ENCODE data around the gene CSF3R.
"Not testable (repeated sequence)": the region's sequence is repeated elsewhere in the genome, so short reads cannot be mapped to it uniquely, and the experiment has no call there.

The CSF3R gene

GRCh38 chr1:36479505-36480051, 3.1 kb downstream of the CSF3R start:
- no peaks in the 10 kb centered on the region for H3K4me1 ChIP-seq (ENCODE audit: control insufficient read depth in 1 of 2, insufficient read depth in 2 of 2, low read length in 2 of 2)
- no peak overlapping the region for H3K4me3 ChIP-seq (ENCODE audit: low read depth in 1 of 2, low read length in 2 of 2)
- no peaks in the 10 kb centered on the region for H3K27me3 ChIP-seq (ENCODE audit: low read depth, low read length)
- no peak overlapping the region for H3K27ac ChIP-seq (ENCODE audit: low read length)
- no peaks in the 10 kb centered on the region for H3K36me3 ChIP-seq (ENCODE audit: control insufficient read depth in 1 of 2, insufficient read depth in 2 of 2, low read length in 2 of 2)
- H3K9me3 ChIP-seq (ENCODE audit: control insufficient read depth in 1 of 2, low read length in 2 of 2), result no peaks in the 10 kb centered on the region

- not testable (repeated sequence) for H3K4me1 ChIP-seq (ENCODE audit: control insufficient read depth in 1 of 2, insufficient read depth in 2 of 2, low read length in 2 of 2)
Observed at GRCh38 chr1:36477615-36478014, 5.1 kb downstream of the CSF3R start.

GRCh38 chr1:36476945-36477344, 5.8 kb downstream of the CSF3R start:
- Histone ChIP-seq H3K27me3 (ENCODE audit: low read depth, low read length) (no peaks in the 10 kb centered on the region), H3K9me3 (ENCODE audit: control insufficient read depth in 1 of 2, low read length in 2 of 2) (no peaks in the 10 kb centered on the region), H3K27ac (ENCODE audit: low read length) (no peak overlapping the region), H3K4me3 (ENCODE audit: low read depth in 1 of 2, low read length in 2 of 2) (no peak overlapping the region), H3K4me1 (ENCODE audit: control insufficient read depth in 1 of 2, insufficient read depth in 2 of 2, low read length in 2 of 2) (no peaks in the 10 kb centered on the region), H3K36me3 (ENCODE audit: control insufficient read depth in 1 of 2, insufficient read depth in 2 of 2, low read length in 2 of 2) (no peaks in the 10 kb centered on the region)

More at GRCh38 chr1:36477615-36478014, 5.1 kb downstream of the CSF3R start:
- not testable (repeated sequence) for H3K27ac ChIP-seq (ENCODE audit: low read length); H3K27me3 ChIP-seq (ENCODE audit: low read depth, low read length); H3K4me3 ChIP-seq (ENCODE audit: low read depth in 1 of 2, low read length in 2 of 2); H3K9me3 ChIP-seq (ENCODE audit: control insufficient read depth in 1 of 2, low read length in 2 of 2); H3K36me3 ChIP-seq (ENCODE audit: control insufficient read depth in 1 of 2, insufficient read depth in 2 of 2, low read length in 2 of 2)

- Histone ChIP-seq H3K9me3 (ENCODE audit: control insufficient read depth in 1 of 2, low read length in 2 of 2) (no peaks in the 10 kb centered on the region), H3K4me3 (ENCODE audit: low read depth in 1 of 2, low read length in 2 of 2) (no peak overlapping the region), H3K27me3 (ENCODE audit: low read depth, low read length) (no peaks in the 10 kb centered on the region), H3K27ac (ENCODE audit: low read length) (no peak overlapping the region), H3K36me3 (ENCODE audit: control insufficient read depth in 1 of 2, insufficient read depth in 2 of 2, low read length in 2 of 2) (no peaks in the 10 kb centered on the region), H3K4me1 (ENCODE audit: control insufficient read depth in 1 of 2, insufficient read depth in 2 of 2, low read length in 2 of 2) (no peaks in the 10 kb centered on the region)
Observed at GRCh38 chr1:36475910-36476604, 6.7 kb downstream of the CSF3R start.

- H3K9me3 ChIP-seq (ENCODE audit: control insufficient read depth in 1 of 2, low read length in 2 of 2), result no peaks in the 10 kb centered on the region
- H3K36me3 ChIP-seq (ENCODE audit: control insufficient read depth in 1 of 2, insufficient read depth in 2 of 2, low read length in 2 of 2), result no peaks in the 10 kb centered on the region
Observed at GRCh38 chr1:36475341-36475740, 7.4 kb downstream of the CSF3R start.

GRCh38 chr1:36472656-36473055, 10.1 kb downstream of the CSF3R start:
- H3K27me3 ChIP-seq (ENCODE audit: low read depth, low read length), result no peaks in the 10 kb centered on the region
- no peaks in the 10 kb centered on the region for H3K36me3 ChIP-seq (ENCODE audit: control insufficient read depth in 1 of 2, insufficient read depth in 2 of 2, low read length in 2 of 2)
- H3K4me3 ChIP-seq (ENCODE audit: low read depth in 1 of 2, low read length in 2 of 2), result no peak overlapping the region
- H3K9me3 ChIP-seq (ENCODE audit: control insufficient read depth in 1 of 2, low read length in 2 of 2), result no peaks in the 10 kb centered on the region
- H3K4me1 ChIP-seq (ENCODE audit: control insufficient read depth in 1 of 2, insufficient read depth in 2 of 2, low read length in 2 of 2), result no peaks in the 10 kb centered on the region
- H3K27ac ChIP-seq (ENCODE audit: low read length), result no peak overlapping the region

More at GRCh38 chr1:36475341-36475740, 7.4 kb downstream of the CSF3R start:
- Histone ChIP-seq H3K4me3 (ENCODE audit: low read depth in 1 of 2, low read length in 2 of 2) (no peak overlapping the region), H3K27ac (ENCODE audit: low read length) (no peak overlapping the region), H3K27me3 (ENCODE audit: low read depth, low read length) (no peaks in the 10 kb centered on the region), H3K4me1 (ENCODE audit: control insufficient read depth in 1 of 2, insufficient read depth in 2 of 2, low read length in 2 of 2) (no peaks in the 10 kb centered on the region)

- Histone ChIP-seq H3K4me1 (ENCODE audit: control insufficient read depth in 1 of 2, insufficient read depth in 2 of 2, low read length in 2 of 2) (no peaks in the 10 kb centered on the region), H3K4me3 (ENCODE audit: low read depth in 1 of 2, low read length in 2 of 2) (no peak overlapping the region), H3K36me3 (ENCODE audit: control insufficient read depth in 1 of 2, insufficient read depth in 2 of 2, low read length in 2 of 2) (no peaks in the 10 kb centered on the region), H3K27ac (ENCODE audit: low read length) (no peak overlapping the region), H3K27me3 (ENCODE audit: low read depth, low read length) (no peaks in the 10 kb centered on the region), H3K9me3 (ENCODE audit: control insufficient read depth in 1 of 2, low read length in 2 of 2) (no peaks in the 10 kb centered on the region)
Observed at GRCh38 chr1:36471830-36472641, 10.7 kb downstream of the CSF3R start.

GRCh38 chr1:36469163-36469562, 13.6 kb downstream of the CSF3R start:
- Histone ChIP-seq H3K4me1 (ENCODE audit: control insufficient read depth in 1 of 2, insufficient read depth in 2 of 2, low read length in 2 of 2) (peaks cover 0 to 7% of the 10 kb centered on the region in 2 donors), H3K36me3 (ENCODE audit: control insufficient read depth in 1 of 2, insufficient read depth in 2 of 2, low read length in 2 of 2) (no peaks in the 10 kb centered on the region), H3K27ac (ENCODE audit: low read length) (no peak overlapping the region), H3K27me3 (ENCODE audit: low read depth, low read length) (no peaks in the 10 kb centered on the region), H3K9me3 (ENCODE audit: control insufficient read depth in 1 of 2, low read length in 2 of 2) (no peaks in the 10 kb centered on the region), H3K4me3 (ENCODE audit: low read depth in 1 of 2, low read length in 2 of 2) (no peak overlapping the region)

- Histone ChIP-seq H3K9me3 (ENCODE audit: control insufficient read depth in 1 of 2, low read length in 2 of 2) (no peaks in the 10 kb centered on the region), H3K36me3 (ENCODE audit: control insufficient read depth in 1 of 2, insufficient read depth in 2 of 2, low read length in 2 of 2) (no peaks in the 10 kb centered on the region), H3K27ac (ENCODE audit: low read length) (no peak overlapping the region), H3K4me1 (ENCODE audit: control insufficient read depth in 1 of 2, insufficient read depth in 2 of 2, low read length in 2 of 2) (peaks cover 7 to 11% of the 10 kb centered on the region in 2 donors), H3K27me3 (ENCODE audit: low read depth, low read length) (no peaks in the 10 kb centered on the region), H3K4me3 (ENCODE audit: low read depth in 1 of 2, low read length in 2 of 2) (no peak overlapping the region)
Observed at GRCh38 chr1:36467700-36468455, 14.8 kb downstream of the CSF3R start.

- H3K4me1 ChIP-seq (ENCODE audit: control insufficient read depth in 1 of 2, insufficient read depth in 2 of 2, low read length in 2 of 2), result peaks cover 7 to 18% of the 10 kb centered on the region in 2 donors
- no peak overlapping the region for H3K27ac ChIP-seq (ENCODE audit: low read length)
- no peaks in the 10 kb centered on the region for H3K9me3 ChIP-seq (ENCODE audit: control insufficient read depth in 1 of 2, low read length in 2 of 2)
- H3K36me3 ChIP-seq (ENCODE audit: control insufficient read depth in 1 of 2, insufficient read depth in 2 of 2, low read length in 2 of 2), result peaks cover 2 to 4% of the 10 kb centered on the region in 2 donors
- no peaks in the 10 kb centered on the region for H3K27me3 ChIP-seq (ENCODE audit: low read depth, low read length)
- no peak overlapping the region for H3K4me3 ChIP-seq (ENCODE audit: low read depth in 1 of 2, low read length in 2 of 2)
Observed at GRCh38 chr1:36467027-36467410, 15.7 kb downstream of the CSF3R start.
